GM19324 (cell line): ENCODE data around the gene DDX19B.
"Not testable (repeated sequence)": the region's sequence is repeated elsewhere in the genome, so short reads cannot be mapped to it uniquely, and the experiment has no call there.

Source experiments
- ATAC-seq: cut with Tn5 transposase; IDR thresholded peaks from one replicate; pipeline ENCODE4 v1.9.1; 2021; ENCODE audit warnings: mild to moderate bottlenecking, moderate library complexity; ENCODE audit not compliant: unreplicated experiment, low FRiP score

DDX19B gene

GRCh38 chr16:70276392-70276791 lies 22.6 kb upstream of the DDX19B start:
- ATAC-seq, result no peak

GRCh38 chr16:70287304-70287971 lies 11.5 kb upstream of the DDX19B start:
- not testable (repeated sequence) for ATAC-seq

- peak; percentile 99 for ATAC-seq
These were observed 9.5 kb upstream of the DDX19B start, which contains the start of gene AARS1 for GRCh38 chr16:70289229-70290094. Gene AARS1 (minus strand): TSS chr16:70289506. CDS start chr16:70282763, 6,743 bp downstream.

- no peak for ATAC-seq
These were observed 8.0 kb upstream of the DDX19B start for GRCh38 chr16:70290949-70291519.

GRCh38 chr16:70292148-70292547 lies 6.8 kb upstream of the DDX19B start:
- not testable (repeated sequence) for ATAC-seq

- no peak for ATAC-seq
These were observed 4.5 kb upstream of the DDX19B start for GRCh38 chr16:70294385-70295025.

GRCh38 chr16:70295634-70296033 lies 3.4 kb upstream of the DDX19B start:
- ATAC-seq, result no peak

GRCh38 chr16:70301121-70301520 lies 2.1 kb downstream of the DDX19B start:
- ATAC-seq, result no peak

GRCh38 chr16:70302745-70303144 lies 3.8 kb downstream of the DDX19B start:
- no peak for ATAC-seq

- no peak for ATAC-seq
These were observed 6.0 kb downstream of the DDX19B start for GRCh38 chr16:70304892-70305448.

- ATAC-seq, result no peak
These were observed 7.9 kb downstream of the DDX19B start for GRCh38 chr16:70306880-70307279.

- not testable (repeated sequence) for ATAC-seq
These were observed 8.7 kb downstream of the DDX19B start for GRCh38 chr16:70307726-70308125.

GRCh38 chr16:70320121-70320520 lies 21.1 kb downstream of the DDX19B start:
- no peak for ATAC-seq

GRCh38 chr16:70324998-70325747 lies 26.2 kb downstream of the DDX19B start:
- no peak for ATAC-seq

- no peak for ATAC-seq
These were observed 32.1 kb downstream of the DDX19B start for GRCh38 chr16:70331091-70331490.

GRCh38 chr16:70331588-70332358 lies 32.8 kb downstream of the DDX19B start:
- ATAC-seq, result no peak

- ATAC-seq, result not testable (repeated sequence)
These were observed 33.7 kb downstream of the DDX19B start for GRCh38 chr16:70332728-70333127.

GRCh38 chr16:70337814-70338213 lies 38.8 kb downstream of the DDX19B start:
- ATAC-seq, result no peak

GRCh38 chr16:70341600-70341999 lies 42.6 kb downstream of the DDX19B start:
- ATAC-seq, result no peak
